ENCODE results near the gene PLEKHB1.

PLEKHB1 gene

GRCh38 chr11:73680687-73681086, 34.3 kb downstream of the PLEKHB1 start:
- DNase-seq (ENCODE audit: low spot score) = no peak

GRCh38 chr11:73693899-73694525, 47.6 kb downstream of the PLEKHB1 start:
- no peak for DNase-seq (ENCODE audit: low spot score)

- DNase-seq (ENCODE audit: low spot score) = no peak
These were observed 58.7 kb downstream of the PLEKHB1 start for GRCh38 chr11:73705053-73705452.

GRCh38 chr11:73710964-73711363, 64.6 kb downstream of the PLEKHB1 start:
- DNase-seq (ENCODE audit: low spot score) = no peak

Data from SW480 (cell line).